HCT116 (cell line): ENCODE measurements around the gene HNRNPU. TPM values are rescaled to one million over a fixed set of nuclear protein-coding genes. Genes with fewer than 3 reads are reported as not detected.

Experiments used
- ATAC-seq: fragments of 200-7000 bp; cut with Tn5 transposase; 2 replicates; pipeline ENCODE4 v1.9.1; 2020; ENCODE audit warnings: mild to moderate bottlenecking, moderate library complexity
- BruUV-seq: library from RNA; stranded (reverse); fragments of 400-500 nt; replicated peaks from 2 replicates; lab custom pipeline; 2021; lab: Mats Ljungman, UMichigan
- CTCF ChIA-PET: fragments of 300-600 bp; sonication (Branson Sonifier 250); formaldehyde crosslinking; loops from one replicate; lab custom pipeline; 2021; ENCODE audit warnings: antibody characterized with exemption; lab: Charles Lee
- POLR2A ChIA-PET: fragments of 300-600, 350-600 bp; sonication (Branson Sonifier 250); formaldehyde crosslinking; loops from one replicate; lab custom pipeline; 2021; ENCODE audit warnings: antibody characterized with exemption; lab: Charles Lee
- RAD21 ChIA-PET, 2 experiments: fragments of 300-600 bp; sonication (Branson Sonifier 250); formaldehyde crosslinking; loops; one replicate each; lab custom pipeline; 2023; ENCODE audit warnings: low total read pairs in 2 of 2; ENCODE audit not compliant: uncharacterized antibody in 2 of 2, unreplicated experiment in 2 of 2, low non-redundant PET in 1 of 2; lab: Charles Lee
- DNase-seq: peaks from one replicate; pipeline ENCODE4 v3.0.0-alpha.2; 2010; ENCODE audit warnings: low read depth, low spot score
- H2AFZ ChIP-seq: fragments of 200-600 bp; shearing (Covaris generic), sonication (generic); 2 replicates; pipeline ENCODE4 v1.6.1; 2017; ENCODE audit warnings: low read depth, mixed run types, mixed read lengths, antibody characterized with exemption, low read length; ENCODE audit not compliant: poor library complexity, severe bottlenecking
- H3K27ac ChIP-seq: 2 replicates; pipeline ENCODE4 v1.5.1; 2012; ENCODE audit warnings: low read depth, low read length
- H3K27me3 ChIP-seq: fragments of 200-600 bp; sonication (generic); 2 replicates; pipeline ENCODE4 v1.6.1; 2016; ENCODE audit warnings: mixed run types, low read length, mixed read lengths; ENCODE audit not compliant: insufficient read depth
- H3K36me3 ChIP-seq, 2 experiments: fragments of 200-500 bp in 1 of 2; fragments of 200-600 bp in 1 of 2; sonication (Bioruptor generic) in 1 of 2; sonication (generic) in 1 of 2; 2 replicates each; pipeline versions ENCODE4 v1.5.1 to v1.6.1; 2014 to 2016; ENCODE audit warnings: low read length in 2 of 2, inconsistent platforms in 1 of 2, mixed read lengths in 1 of 2, mixed run types in 1 of 2; ENCODE audit not compliant: insufficient read depth in 2 of 2, control insufficient read depth in 1 of 2
- H3K4me1 ChIP-seq, 2 experiments: fragments of 200-600 bp in 1 of 2; sonication (generic) in 1 of 2; 2 replicates each; pipeline versions ENCODE4 v1.5.1 to v1.6.1; 2012 to 2017; ENCODE audit warnings: low read length in 2 of 2, inconsistent platforms in 1 of 2, mild to moderate bottlenecking in 1 of 2, mixed read lengths in 1 of 2, mixed run types in 1 of 2, moderate library complexity in 1 of 2; ENCODE audit not compliant: insufficient read depth in 2 of 2, control insufficient read depth in 1 of 2
- H3K4me2 ChIP-seq: fragments of 200-600 bp; sonication (generic); 2 replicates; pipeline ENCODE4 v1.6.1; 2017; ENCODE audit warnings: mixed run types, low read length, mixed read lengths
- H3K4me3 ChIP-seq, 2 experiments: fragments of 200-600 bp in 1 of 2; sonication (generic) in 1 of 2; replicated peaks in 1 of 2; 2 replicates each; pipeline ENCODE4 v1.5.1; 2011 to 2016; ENCODE audit warnings: low read length in 2 of 2, control low read depth in 1 of 2, low read depth in 1 of 2, mild to moderate bottlenecking in 1 of 2, mixed read lengths in 1 of 2, mixed run types in 1 of 2
- H3K79me2 ChIP-seq: fragments of 200-600 bp; sonication (generic); 2 replicates; pipeline ENCODE4 v1.6.1; 2017; ENCODE audit warnings: mild to moderate bottlenecking, mixed run types, low read length, moderate library complexity, mixed read lengths; ENCODE audit not compliant: insufficient read depth
- H3K9ac ChIP-seq: fragments of 200-600 bp; sonication (generic); 2 replicates; pipeline ENCODE4 v1.6.1; 2016; ENCODE audit warnings: low read length, mixed read lengths
- H3K9me2 ChIP-seq: fragments of 200-600 bp; sonication (generic), shearing (Covaris generic); 2 replicates; pipeline ENCODE4 v1.6.1; 2017; ENCODE audit warnings: mixed run types, mild to moderate bottlenecking, moderate library complexity; ENCODE audit not compliant: insufficient read depth
- H3K9me3 ChIP-seq, 2 experiments: fragments of 200-500 bp in 1 of 2; fragments of 200-600 bp in 1 of 2; sonication (Bioruptor generic) in 1 of 2; sonication (generic) in 1 of 2; 2 replicates each; pipeline ENCODE4 v1.6.1; 2014 to 2017; ENCODE audit warnings: low read length in 2 of 2, mixed read lengths in 2 of 2, inconsistent platforms in 1 of 2, low read depth in 1 of 2, mild to moderate bottlenecking in 1 of 2, mixed run types in 1 of 2, moderate library complexity in 1 of 2; ENCODE audit not compliant: control insufficient read depth in 1 of 2, insufficient read depth in 1 of 2
- H4K20me1 ChIP-seq: fragments of 200-600 bp; sonication (generic), shearing (Covaris generic); 2 replicates; pipeline ENCODE4 v1.6.1; 2017; ENCODE audit warnings: mixed run types, mild to moderate bottlenecking, moderate library complexity; ENCODE audit not compliant: insufficient read depth
- CBX3 ChIP-seq: IDR thresholded peaks from 2 replicates; pipeline ENCODE4 v1.6.1; 2012; ENCODE audit warnings: low read depth
- EZH2 ChIP-seq: fragments of 200-600 bp; sonication (generic); IDR thresholded peaks from 2 replicates; pipeline ENCODE4 v1.6.1; 2017; ENCODE audit warnings: antibody characterized with exemption, mixed run types
- FOSL1 ChIP-seq: IDR thresholded peaks from 2 replicates; pipeline ENCODE4 v1.6.1; 2012; ENCODE audit warnings: low read depth
- JUND ChIP-seq: IDR thresholded peaks from 2 replicates; pipeline ENCODE4 v1.6.1; 2012
- RAD21 ChIP-seq: IDR thresholded peaks from 2 replicates; pipeline ENCODE4 v1.6.1; 2012; ENCODE audit warnings: low read depth, mild to moderate bottlenecking
- SP1 ChIP-seq: IDR thresholded peaks from 2 replicates; pipeline ENCODE4 v1.6.1; 2012; ENCODE audit warnings: low read depth
- SRF ChIP-seq: IDR thresholded peaks from 2 replicates; pipeline ENCODE4 v1.6.1; 2012; ENCODE audit warnings: low read depth
- intact Hi-C: fragments of 100-400 bp; cut with micrococcal nuclease; formaldehyde crosslinking; loops from 2 replicates; pipeline ENCODE4 v1.10.0; 2022
- total RNA-seq: library from RNA; stranded (reverse); gene quantifications from one replicate; pipeline ENCODE4 v1.2.1, GENCODE V29; 2021; ENCODE audit not compliant: unreplicated experiment
- TF ChIP-seq, protein P1 (sequence below): IDR thresholded peaks from 2 replicates; pipeline ENCODE4 v1.6.1; 2012

The HNRNPU gene
- total RNA-seq, 1 experiment from 2014 or later = 424 TPM

DNA sequence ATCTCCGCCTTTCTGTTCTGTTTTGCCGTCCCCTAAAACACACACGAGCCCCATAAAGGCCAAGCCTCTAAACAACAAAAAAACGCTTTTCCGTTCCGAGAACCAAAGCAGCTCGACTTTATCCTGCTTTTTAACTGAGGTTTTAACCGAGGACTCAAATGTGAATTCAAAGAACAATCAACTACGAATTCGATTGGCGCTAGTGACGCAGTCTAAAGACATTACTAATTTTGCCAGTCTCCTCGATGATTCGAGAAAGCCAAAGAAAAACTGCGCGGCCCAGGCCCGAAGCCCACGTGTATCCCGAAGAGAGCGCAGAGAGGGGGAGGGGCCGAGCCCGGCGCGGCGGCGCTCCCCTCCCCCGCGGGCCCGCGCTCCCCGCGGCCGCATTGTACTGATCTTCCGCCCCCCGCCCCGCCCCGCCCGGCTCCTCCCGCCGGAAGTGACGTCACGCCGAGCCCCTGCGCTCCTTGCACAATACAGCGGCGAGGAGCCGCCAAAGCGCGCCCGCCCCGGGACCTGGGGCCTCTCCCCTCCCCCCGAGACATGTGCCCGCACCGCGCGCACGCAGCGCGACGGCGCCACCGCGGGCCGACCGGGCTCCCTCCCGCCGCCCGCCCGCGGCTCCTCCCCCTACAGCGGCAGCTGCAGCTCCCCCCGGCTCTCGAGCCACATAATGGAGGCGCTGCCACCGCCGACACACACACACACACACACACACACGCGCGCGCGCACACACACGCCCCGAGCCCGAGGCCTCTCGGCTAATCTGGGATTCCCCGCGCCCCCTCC lies 1.4 kb downstream of the HNRNPU start (continued):
- TF ChIP-seq EZH2 (no peak), FOSL1 (no peak), SP1 (peak; percentile 72), CBX3 (peak; percentile 58; the same call in 1 of the 2 replicates), RAD21 (no peak), JUND (peak; percentile 31; the same call in 1 of the 2 replicates)

DNA sequence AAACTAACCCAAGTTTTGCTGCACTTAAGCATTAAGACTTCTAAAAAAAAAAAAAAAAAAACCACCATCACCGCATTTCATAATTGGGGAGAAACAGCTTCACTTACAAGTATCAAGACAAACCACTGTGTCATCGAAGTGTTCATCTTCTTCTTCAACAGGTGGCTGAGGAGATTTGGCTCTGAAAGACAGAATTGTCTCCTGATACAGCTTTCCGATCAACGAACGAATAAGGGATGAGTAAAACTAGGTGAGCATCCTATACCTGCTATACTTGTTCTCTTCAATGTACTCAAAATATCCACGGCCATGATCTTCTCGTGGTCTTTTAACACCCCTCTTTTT lies 2.0 kb downstream of the HNRNPU start:
- peaks cover 55% of the 10 kb centered on the region for H4K20me1 ChIP-seq
- no peaks in the 10 kb centered on the region for H3K27me3 ChIP-seq
- TSS peak; percentile 43 for BruUV-seq
- DNase-seq (no peak), ATAC-seq (no peak)
- ChIA-PET CTCF (no interaction called here), RAD21 (no interaction called here), POLR2A (interaction anchor here (0.6 to 1.9 kb wide), 4 partner anchors 9 to 28 kb away, joined by 3 to 7 read pairs (median 5); no protein-coding TSS in a partner anchor)
- peak overlapping the region; percentile 94 for H3K27ac ChIP-seq
- H3K79me2 ChIP-seq = peaks cover 69% of the 10 kb centered on the region
- H3K9me3 ChIP-seq = no peaks in the 10 kb centered on the region
- no peak overlapping the region for H2AFZ ChIP-seq
- H3K9me2 ChIP-seq = no peaks in the 10 kb centered on the region
- H3K4me3 ChIP-seq = peak overlapping the region; percentile 66 to 98
- peaks cover 49 to 54% of the 10 kb centered on the region in 2 experiments for H3K36me3 ChIP-seq
- TF ChIP-seq JUND (0 out of 2 replicates have a peak, but pooled peaks have one; percentile 2), EZH2 (no peak), SRF (no peak)
- TF ChIP-seq, protein P1, sequence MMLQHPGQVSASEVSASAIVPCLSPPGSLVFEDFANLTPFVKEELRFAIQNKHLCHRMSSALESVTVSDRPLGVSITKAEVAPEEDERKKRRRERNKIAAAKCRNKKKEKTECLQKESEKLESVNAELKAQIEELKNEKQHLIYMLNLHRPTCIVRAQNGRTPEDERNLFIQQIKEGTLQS = no peak
- intact Hi-C loops = loop anchor here (5.0 kb wide), 1 partner anchor 180 kb away; no protein-coding TSS in a partner anchor
- peak overlapping the region; percentile 95 for H3K9ac ChIP-seq
- H3K4me1 ChIP-seq = peaks cover 18 to 25% of the 10 kb centered on the region in 2 experiments
- H3K4me2 ChIP-seq = peak overlapping the region; percentile 87
